Ecto neural progenitor cell (in vitro differentiated cells): ENCODE measurements around the gene DEFB108B.
A peak's percentile ranks its signal among the peaks of the same experiment; 100 is the strongest.
"Not testable (repeated sequence)": the region's sequence is repeated elsewhere in the genome, so short reads cannot be mapped to it uniquely, and the experiment has no call there.

Source experiments
- DNase-seq: peaks from one replicate; pipeline ENCODE4 v3.0.0-alpha.2; 2018; ENCODE audit warnings: low spot score

DEFB108B gene

DNA sequence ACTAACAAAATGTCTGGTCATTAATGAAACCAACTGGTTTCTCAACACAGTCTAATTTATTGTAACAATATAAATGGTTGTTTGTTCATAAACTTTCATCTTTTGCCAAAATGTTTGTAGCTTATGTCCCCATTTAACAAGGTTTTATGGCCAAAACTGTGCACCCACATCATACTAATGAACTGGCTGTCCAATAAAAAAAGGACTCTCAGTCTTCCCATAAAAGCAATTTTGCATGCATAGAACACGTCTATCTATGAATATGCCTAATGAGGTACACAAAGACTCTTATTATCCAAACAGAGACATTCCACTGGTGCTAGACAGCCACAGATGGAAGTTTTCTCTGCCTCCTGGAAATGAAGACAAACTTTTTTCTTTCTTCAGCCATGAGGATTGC, at the start of gene DEFB108B:
TSS of gene DEFB108B (plus strand) at position 390 of the 400 bp plus-strand sequence. CDS start at position 390, 0 bp downstream.
- not testable (repeated sequence) for DNase-seq

DNA sequence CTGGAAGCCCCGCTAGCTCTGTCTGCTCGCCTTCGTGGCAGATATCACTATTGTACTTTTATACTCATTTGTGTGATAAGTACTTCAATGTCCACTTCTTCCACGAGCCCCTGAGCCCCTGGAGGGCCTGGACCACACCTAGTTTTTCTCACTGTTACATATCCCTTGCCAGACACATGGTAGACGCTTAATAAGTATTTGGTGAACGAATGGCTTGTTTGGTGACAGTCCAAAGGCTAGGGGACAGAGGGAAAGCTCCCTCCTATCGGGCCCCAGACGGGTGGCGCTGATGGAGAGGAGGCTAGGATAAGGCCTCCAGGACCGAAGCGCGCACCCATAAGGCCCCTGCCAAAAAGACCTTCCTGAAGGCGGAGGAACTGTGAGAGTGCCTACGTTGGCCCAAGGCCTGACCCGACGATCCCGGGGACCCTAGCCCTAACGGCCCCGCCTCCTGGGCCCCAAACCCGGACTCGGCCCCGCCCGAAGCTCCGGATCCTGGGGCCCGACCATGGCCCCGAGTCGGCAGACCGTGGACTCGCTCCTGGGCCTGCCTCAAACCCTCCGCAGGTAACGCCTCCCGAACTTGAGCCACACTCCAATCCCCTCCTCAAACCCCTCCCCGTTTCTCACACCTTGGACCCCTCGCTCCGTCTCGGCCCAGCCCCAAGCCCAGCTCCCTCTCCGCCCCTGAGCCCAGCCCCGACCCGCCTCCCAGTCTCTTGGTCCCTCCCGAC, 46.7 kb upstream of the DEFB108B start:
- peak; percentile 93 for DNase-seq

GRCh38 chr11:71786848-71787097, 46.2 kb upstream of the DEFB108B start:
- DNase-seq = not testable (repeated sequence)

GRCh38 chr11:71787098-71787823, 45.7 kb upstream of the DEFB108B start:
- DNase-seq = peak; percentile 99

GRCh38 chr11:71787824-71788454, 45.1 kb upstream of the DEFB108B start:
- DNase-seq = not testable (repeated sequence)

GRCh38 chr11:71789444-71790196, 43.4 kb upstream of the DEFB108B start:
- not testable (repeated sequence) for DNase-seq

GRCh38 chr11:71791111-71791510, 41.9 kb upstream of the DEFB108B start:
- DNase-seq = not testable (repeated sequence)

DNA sequence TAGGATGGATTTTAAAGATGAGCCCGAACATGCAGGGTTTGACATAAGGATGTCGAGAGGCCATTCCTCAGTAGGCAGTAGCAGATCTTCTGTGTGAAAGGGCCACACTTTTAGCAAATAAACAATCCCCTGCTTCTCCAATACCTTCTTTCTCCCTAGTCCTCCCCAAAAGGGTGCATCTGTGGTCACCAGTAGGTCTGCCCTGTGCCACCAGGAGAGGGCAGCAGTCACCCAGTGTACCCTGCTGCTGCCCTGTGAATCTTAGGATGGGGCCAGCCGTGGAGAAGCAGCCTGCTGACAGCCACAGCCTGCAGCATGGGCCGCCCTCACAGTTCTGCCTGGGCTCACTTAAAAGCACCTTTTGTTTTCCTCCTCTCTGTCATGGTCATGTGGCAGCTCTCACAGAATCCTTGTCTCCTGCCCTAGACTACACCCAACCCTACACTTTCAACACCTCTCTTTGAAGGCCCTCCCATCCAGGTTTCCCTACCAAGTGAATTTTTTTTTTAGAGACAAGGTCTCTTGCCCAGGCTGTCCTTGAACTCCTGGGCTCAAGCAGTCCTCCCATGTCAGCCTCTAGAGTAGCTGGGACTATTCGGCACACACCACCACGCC, 40.3 kb upstream of the DEFB108B start:
- not testable (repeated sequence) for DNase-seq

DNA sequence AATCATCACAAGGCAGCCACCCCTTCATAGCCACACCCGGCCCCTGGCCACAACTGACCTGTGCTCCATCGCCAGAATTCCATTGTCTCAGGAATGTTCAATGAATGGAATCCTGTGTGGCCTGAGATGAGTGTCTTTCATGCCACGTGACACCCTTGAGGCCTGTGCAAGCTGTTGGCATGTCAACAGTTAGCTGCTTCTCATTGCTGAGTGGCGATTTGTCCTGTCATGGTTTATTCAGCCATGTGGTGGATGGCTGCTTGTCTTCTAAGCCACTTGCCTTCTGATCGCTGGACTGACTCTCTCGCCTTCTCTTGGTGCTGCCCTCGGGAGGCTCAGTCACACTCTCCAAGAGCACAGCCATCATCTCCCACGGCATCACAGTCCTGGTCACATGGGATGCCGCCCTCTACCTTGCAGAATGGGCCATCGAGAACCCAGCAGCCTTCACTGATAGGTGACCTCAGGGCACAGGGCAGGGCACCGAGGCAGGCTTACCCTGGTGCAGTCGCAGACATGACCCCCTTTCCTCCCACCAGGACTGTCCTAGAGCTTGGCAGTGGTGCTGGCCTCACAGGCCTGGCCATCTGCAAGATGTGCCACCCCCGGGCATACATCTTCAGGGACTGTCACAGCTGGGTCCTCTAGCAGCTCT, 38.5 kb upstream of the DEFB108B start:
- DNase-seq = not testable (repeated sequence)

DNA sequence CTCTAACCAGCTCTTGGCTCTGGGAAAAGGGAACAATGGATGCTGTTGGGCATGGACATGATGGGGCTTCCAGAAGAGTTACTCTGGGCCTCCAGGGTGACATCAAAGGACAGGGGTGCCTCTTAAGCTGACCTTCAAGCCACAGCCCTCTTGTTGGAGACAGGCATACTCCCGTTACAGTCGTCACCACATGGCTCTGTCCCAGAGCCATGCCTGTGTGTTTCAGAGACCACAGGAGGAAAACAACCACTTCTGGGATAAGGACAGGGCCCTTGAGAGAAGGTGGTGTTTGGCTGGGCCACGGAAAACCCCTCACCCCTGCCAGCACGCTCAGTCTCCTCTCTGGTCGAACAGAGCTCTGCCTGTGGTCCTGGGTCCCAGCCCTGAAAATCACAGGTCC, 37.8 kb upstream of the DEFB108B start:
- DNase-seq = not testable (repeated sequence)

DNA sequence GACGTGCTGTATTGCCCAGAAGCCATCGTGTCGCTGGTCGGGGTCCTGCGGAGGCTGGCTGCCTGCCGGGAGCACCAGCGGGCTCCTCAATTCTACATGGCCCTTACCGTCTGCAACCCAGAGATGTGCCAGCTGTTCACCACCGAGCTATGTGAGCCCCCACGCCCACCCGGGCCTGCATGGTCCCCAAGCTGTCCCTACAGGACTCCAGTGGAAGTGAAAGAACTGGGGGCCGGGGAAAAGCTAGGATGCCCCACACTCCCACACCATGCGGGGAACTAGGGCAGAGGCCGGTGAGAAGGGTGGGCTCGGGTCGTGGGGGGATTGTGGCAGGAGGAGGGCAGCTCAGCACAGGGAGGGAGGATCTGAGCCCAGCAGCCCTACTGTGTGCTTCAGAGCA, 37.0 kb upstream of the DEFB108B start:
- not testable (repeated sequence) for DNase-seq

DNA sequence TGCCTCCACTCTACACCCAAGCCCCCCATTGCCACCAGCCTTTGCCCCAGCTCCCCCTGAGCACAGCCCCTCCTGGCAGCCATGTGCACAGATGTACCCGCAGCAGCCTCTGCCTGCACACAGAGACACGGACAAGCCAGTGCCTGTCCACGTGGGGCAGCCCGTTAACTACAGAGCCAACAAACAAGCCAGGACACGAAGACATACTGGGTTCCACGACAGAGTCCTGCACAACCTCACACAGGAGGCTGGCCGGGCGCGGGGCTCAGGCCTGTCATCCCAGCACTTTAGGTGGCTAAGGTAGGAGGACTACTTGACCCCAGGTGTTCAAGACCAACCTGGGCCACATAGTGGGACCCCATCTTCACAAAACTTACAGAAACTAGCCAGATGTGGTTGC, 36.2 kb upstream of the DEFB108B start:
- DNase-seq = not testable (repeated sequence)

DNA sequence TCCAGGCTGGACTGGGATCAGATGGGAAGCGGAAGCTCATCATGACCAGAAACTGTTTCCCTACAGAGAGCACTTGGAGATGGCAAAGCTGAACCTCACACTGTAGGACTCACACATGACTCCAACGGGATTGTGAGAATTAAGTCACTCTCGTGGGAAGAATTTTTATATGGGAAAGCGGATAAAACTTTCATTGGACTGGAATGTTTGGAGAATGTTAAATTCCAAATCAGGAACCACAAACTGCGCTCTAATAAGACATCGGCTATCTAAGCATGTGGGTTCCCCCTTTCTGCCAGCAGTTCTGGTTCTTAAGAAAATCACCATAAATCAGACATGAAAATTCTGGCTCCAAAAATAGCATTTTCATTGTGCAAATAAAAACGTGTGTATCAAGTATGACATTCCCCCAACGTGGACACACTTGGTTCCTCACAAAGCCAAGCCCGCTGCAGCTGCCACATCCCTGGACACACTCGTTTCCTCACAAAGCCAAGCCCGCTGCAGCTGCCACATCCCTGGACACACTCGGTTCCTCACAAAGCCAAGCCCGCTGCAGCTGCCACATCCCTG, 33.4 kb upstream of the DEFB108B start:
- not testable (repeated sequence) for DNase-seq

DNA sequence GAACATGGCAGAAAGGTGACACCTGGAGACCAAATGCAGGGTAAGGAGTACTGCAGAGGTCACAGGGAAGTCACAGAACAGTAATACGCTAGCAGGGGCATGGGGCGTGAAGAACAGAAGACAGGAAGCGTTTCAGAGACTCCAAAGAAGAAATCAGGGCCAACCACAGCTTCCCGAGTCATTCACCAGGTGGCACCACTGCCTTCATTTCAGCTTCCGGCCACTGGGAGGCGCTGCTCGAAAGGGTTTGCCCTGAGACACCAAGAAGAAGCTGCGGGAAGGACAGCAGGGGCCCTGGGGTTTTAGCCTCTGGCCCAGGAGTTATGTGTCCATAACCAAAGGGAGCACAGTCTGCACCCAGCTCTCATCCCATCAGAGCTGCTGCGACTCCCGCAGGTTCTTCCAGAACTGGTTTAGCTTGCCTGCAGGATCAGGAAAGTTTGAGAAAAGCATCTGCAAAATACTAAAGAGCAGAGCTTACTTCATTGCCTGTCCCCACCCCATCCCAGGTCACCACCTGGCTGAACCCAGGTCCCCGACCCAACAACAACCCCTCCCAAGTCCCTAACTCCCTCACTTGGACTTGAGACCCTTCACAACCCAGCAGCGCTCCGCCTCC, 32.6 kb upstream of the DEFB108B start:
- peak; percentile 84 for DNase-seq

- not testable (repeated sequence) for DNase-seq
Observed at GRCh38 chr11:71801026-71801425, 32.0 kb upstream of the DEFB108B start.

GRCh38 chr11:71802874-71803273, 30.1 kb upstream of the DEFB108B start:
- not testable (repeated sequence) for DNase-seq

DNA sequence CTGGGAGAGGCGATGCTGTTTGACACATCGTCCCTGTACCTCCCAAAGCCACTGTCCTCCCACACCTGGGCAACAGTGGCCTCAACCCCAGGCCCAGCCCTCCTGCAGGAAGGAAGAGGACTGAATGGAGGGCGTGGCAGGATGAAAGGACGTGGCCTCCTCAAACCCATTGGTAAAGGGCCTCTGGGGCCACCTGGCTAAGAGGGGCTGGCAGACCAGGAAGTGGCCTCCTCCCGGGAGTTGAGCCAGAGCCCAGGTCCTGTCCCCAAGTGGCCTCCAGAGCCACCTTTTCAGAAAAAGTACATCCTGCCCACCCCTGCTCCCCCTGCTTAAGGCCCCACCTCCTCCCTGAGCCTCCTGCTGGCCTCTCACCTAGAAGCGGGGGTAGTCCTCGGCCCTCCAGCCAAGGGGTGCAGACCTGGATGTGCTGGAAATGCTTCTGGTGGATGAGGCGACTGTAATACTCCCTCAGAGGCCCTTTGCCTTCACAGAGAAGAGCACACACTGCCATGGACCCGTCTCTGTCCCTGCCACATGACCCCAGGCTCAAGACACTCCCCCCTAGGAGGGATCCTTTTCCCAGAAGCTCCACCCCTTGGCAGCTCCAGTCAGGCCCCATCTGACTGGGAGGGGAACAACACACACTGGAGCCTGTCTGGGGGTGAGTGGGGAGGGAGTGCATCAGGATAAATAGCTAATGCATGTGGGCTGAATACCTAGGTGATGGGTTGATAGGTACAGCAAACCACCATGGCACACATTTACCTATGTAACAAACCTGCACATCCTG, 28.6 kb upstream of the DEFB108B start:
- not testable (repeated sequence) for DNase-seq

DNA sequence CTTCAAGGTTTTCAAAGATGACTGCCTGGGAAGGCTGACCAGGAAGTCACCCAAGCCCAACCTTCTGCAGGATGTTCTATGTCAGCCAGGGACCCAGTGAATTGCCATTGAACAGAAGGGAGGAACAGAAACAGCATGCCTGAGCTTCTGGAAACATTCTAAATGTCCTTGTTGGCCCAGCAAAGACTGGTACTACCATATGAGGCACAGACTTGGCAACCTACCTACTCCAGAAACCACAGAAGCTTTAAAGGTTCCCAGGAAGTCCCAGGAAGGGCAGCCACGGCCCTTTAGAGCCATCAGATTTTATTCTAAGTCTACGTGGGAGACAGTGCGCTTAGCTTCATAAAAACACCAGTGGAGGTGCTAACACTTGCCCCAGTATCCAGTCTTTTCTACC, 20.5 kb upstream of the DEFB108B start:
- DNase-seq = not testable (repeated sequence)

- peak; percentile 88 for DNase-seq
Observed at GRCh38 chr11:71813481-71814355, 19.3 kb upstream of the DEFB108B start.
